ENCODE data around the gene PIGB.

DNA sequence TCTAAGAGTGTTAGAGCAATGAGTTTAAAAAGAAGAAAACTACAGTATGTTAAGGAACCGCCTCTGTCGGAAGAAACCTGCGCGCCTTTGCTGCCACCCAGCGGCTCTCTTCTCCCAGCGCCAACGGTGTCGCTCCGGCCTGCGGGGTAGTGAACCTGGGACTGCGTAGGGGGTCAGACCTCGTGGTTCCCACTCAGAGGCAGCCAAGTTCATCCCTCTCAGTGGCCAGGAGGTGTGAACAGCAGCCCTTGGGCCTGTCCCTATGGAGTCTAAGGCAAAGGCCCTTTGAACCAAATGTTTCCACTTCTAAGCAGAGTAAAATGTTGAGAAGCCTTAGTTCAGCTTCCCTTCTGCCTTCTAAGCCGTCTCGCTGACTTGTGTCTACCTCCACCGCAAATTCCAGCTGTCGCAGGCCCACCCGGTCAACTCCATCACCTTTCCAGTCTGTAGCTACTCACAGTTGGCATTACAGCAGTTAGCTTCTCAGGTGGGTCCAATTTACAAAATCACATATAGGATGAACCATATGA is 28.4 kb upstream of the PIGB start:
- TF ChIP-seq, protein P1, sequence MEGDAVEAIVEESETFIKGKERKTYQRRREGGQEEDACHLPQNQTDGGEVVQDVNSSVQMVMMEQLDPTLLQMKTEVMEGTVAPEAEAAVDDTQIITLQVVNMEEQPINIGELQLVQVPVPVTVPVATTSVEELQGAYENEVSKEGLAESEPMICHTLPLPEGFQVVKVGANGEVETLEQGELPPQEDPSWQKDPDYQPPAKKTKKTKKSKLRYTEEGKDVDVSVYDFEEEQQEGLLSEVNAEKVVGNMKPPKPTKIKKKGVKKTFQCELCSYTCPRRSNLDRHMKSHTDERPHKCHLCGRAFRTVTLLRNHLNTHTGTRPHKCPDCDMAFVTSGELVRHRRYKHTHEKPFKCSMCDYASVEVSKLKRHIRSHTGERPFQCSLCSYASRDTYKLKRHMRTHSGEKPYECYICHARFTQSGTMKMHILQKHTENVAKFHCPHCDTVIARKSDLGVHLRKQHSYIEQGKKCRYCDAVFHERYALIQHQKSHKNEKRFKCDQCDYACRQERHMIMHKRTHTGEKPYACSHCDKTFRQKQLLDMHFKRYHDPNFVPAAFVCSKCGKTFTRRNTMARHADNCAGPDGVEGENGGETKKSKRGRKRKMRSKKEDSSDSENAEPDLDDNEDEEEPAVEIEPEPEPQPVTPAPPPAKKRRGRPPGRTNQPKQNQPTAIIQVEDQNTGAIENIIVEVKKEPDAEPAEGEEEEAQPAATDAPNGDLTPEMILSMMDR (IDR thresholded peaks at IDR 0.05), result peak; percentile 81 to 90 (median 88)
- TF ChIP-seq POLR2A (IDR thresholded peaks at IDR 0.05), result no peak

All from uterus (tissue), 2 donors.